HepG2 (cell line): ENCODE data around the gene RAD18. TPM values are rescaled to one million over a fixed set of nuclear protein-coding genes. Genes with fewer than 3 reads are reported as not detected.

Experiments used
- ARNTL ChIP-seq: sonication (generic); formaldehyde crosslinking; IDR thresholded peaks from 2 replicates; pipeline ENCODE4 v1.4.0; 2020; ENCODE audit warnings: mild to moderate bottlenecking, missing genetic modification reagents
- SOX6 ChIP-seq, 2 experiments: fragments of 450-650 bp in 1 of 2; sonication (generic) in 1 of 2; formaldehyde crosslinking in 1 of 2; IDR thresholded peaks; 2 replicates each; pipeline versions ENCODE4 v1.4.0 to v1.6.1; 2017 to 2020; ENCODE audit warnings: antibody characterized with exemption in 1 of 2, mild to moderate bottlenecking in 1 of 2, missing genetic modification reagents in 1 of 2
- ZNF318 ChIP-seq: sonication (generic); formaldehyde crosslinking; IDR thresholded peaks from 2 replicates; pipeline ENCODE4 v1.4.0; 2020; ENCODE audit warnings: mild to moderate bottlenecking, missing genetic modification reagents
- ZSCAN29 ChIP-seq: sonication (generic); formaldehyde crosslinking; conservative IDR thresholded peaks from 2 replicates; pipeline ENCODE4 v1.4.0; 2020; ENCODE audit warnings: mild to moderate bottlenecking, missing genetic modification reagents
- polyA plus RNA-seq, 8 experiments: library from polyadenylated mRNA; depleted of rRNA in 3 of 8; stranded (reverse) in 7 of 8; unstranded in 1 of 8; fragments of >200 nt; fragmentation: Illumina TruSeq in 4 of 8; extraction: Trizol in 4 of 8; gene quantifications; 2 replicates each; pipeline versions ENCODE4 v1.2.1 to v1.2.3, GENCODE V29; 2011 to 2016; ENCODE audit warnings: low read depth in 4 of 8, missing spikeins in 1 of 8, mixed read lengths in 1 of 8; ENCODE audit not compliant: insufficient read depth in 1 of 8
- total RNA-seq, 5 experiments: library from RNA; depleted of rRNA; stranded (reverse); fragments of >200 nt; fragmentation: Illumina TruSeq; extraction: Trizol; gene quantifications; 2 replicates each; pipeline ENCODE4 v1.2.3, GENCODE V29; 2016; ENCODE audit warnings: low read depth in 1 of 5

RAD18 gene
- total and polyA plus RNA-seq, 2 of the 13 experiments (the other 11 are each of a cell fraction or from before 2014, with no cell fraction given): 5.9 to 20.7 TPM

GRCh38 chr3:8980756-8981257 is 17.5 kb upstream of the RAD18 start (continued):
- TF ChIP-seq ZNF318 (CRISPR knock-in tag) (no peak), SOX6 (IDR thresholded peaks at IDR 0.05) (no peak), SOX6 (CRISPR knock-in tag; IDR thresholded peaks at IDR 0.05) (peak; percentile 49; the same call in 1 of the 2 replicates), ARNTL (CRISPR knock-in tag) (peak; percentile 75; the same call in 1 of the 2 replicates), ZSCAN29 (CRISPR knock-in tag) (0 out of 2 replicates have a peak, but pooled peaks have one; percentile 16)
